ENCODE results near the gene BAD.

BAD gene

GRCh38 chr11:64229090-64229743 is 55.2 kb downstream of the BAD start:
- DNase-seq (ENCODE audit: low spot score), result no peak

GRCh38 chr11:64227405-64227956 is 57.0 kb downstream of the BAD start:
- no peak for DNase-seq (ENCODE audit: low spot score)

GRCh38 chr11:64226507-64227051 is 57.9 kb downstream of the BAD start:
- no peak for DNase-seq (ENCODE audit: low spot score)

DNA sequence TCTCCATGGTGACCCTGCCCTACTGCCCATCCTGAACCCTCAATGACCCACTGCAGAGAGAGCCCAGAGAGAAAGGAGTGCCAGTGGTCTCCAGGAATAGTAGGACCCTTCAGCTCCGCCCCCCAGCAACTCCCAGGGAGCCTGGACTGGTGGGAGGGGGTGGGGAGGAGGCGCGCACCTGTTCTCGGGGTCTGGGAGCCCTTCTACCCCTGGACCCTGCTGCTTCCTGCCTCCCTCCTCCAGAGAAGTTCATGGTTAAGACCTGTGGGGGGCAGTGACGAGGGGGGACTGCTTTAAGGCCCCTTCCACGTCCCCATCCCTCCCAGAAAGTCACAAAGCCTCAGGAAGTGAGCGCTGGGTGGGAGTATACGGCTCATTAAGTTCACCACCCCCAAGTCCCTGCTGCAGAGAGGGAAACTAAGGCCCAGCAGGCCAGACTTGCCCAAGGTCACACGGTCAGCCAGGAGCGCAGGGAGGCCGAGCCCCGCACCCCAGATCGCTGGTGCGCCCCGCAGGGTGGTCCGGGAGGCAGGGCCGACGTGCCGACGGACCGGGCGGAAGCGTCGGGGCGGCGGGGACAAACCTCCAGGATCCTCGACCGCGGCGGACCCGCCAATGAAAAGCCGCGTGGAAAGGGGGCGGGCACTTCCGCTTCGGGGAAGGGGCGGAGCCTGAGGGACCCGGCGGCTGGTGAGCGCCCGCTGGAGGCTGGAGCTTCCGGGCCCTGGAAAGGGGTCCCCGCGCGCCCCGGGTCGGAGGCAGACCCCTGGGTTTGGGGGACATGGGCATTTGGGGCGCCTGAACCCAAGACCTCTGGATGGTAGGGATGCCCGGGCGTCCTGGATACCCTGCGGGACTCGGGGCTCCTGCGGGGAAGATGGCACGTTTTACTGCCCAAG is 58.6 kb downstream of the BAD start, which contains the start of the genes NUDT22 and TRPT1:
Gene NUDT22, plus strand, starts transcription at position 667 of the 899 bp plus-strand sequence. CDS start 379 bp downstream, outside the sequence.
Gene TRPT1, minus strand, starts transcription at position 579 of the 899 bp plus-strand sequence. Its CDS starts 326 bp downstream, at position 253.
- peak; percentile 89 for DNase-seq (ENCODE audit: low spot score)

DNA sequence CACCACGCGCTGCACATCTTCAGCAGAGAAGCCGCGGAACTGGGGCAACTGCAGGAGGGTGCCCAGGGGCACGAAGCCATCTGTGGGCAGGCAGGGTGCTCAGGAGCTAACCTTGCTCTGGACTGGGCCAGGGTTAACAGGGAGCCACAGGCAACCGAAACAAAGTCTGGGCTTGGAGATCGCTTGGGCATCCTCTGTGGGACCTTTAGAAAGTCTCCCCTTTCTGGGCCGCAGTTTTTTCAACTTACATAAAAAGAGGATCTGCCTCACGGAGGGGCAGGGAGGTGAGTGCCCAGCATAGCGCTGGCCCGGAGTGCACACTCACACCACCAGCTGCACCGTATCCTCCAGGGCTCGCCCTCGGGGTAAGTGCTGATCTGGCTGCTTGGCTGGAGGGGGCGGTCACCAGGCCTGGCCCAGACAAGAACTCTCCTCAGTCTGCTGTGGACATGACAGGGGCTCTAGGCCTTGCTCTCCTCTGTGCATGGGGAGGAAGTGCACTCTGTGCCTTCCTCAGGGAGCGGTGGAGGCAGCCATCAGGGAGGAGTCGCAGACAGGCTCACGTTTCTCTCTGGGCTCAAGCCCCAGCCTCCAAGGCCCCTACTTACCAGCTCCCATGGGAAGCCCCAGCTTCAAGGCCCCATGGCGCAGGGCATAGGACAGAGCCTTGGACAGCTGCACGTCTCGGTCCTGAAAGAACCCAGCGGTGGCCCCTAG is 59.4 kb downstream of the BAD start:
- no peak for DNase-seq (ENCODE audit: low spot score)

DNA sequence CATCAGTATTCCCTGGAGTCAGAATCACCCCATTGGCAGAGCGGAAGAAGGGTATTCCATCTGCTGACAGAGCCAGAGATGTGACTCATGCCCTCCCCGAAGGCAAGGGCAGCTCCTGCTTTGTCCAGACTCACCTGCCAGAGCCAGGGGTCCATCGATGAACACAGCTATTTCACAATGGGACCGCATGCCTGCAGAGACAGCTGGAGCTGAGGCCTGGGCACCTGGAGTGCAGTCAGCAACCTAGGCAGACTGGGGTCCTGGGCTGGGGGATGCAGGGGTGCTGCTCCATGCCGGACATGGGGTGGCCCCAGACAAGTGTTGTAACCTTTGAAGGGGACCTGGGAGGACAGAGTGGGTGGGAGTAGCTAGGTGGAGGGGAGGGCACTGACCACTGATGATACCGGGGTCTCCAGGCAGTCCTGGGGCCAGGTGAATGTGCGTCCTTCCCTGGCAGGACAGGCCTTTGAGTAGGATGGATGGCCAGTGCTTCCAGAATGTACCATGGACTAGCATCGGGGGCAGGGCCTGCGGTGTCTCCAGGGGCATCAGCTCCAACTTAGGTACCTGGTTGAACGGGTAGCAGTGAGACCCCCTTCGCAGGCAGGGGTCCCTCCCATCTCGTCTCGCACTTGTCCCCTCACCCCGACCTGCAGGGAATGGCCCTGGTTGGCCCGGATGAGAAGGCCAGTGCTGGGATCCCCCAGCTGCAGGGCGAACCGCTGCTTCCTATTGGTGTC is 60.1 kb downstream of the BAD start:
- no peak for DNase-seq (ENCODE audit: low spot score)

- DNase-seq (ENCODE audit: low spot score), result no peak
Measured at GRCh38 chr11:64223001-64223651, 61.3 kb downstream of the BAD start.

DNA sequence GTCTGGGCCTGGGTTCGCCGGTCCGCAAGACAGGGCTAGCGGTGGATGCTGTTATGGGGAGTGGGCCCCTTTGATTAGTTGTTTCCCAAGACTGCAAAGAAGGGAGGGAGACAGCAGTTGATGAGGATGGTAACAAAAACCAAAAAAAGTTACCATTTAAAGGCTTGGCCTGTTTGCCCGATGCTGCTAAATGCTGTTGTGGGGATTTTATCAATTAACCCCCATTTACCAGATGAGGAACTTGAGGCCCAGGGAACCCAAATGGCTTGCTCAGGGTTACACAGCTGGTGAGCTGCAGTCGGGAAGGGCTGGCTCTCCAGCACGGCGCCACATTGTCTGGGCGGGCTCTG is 61.8 kb downstream of the BAD start:
- no peak for DNase-seq (ENCODE audit: low spot score)

DNA sequence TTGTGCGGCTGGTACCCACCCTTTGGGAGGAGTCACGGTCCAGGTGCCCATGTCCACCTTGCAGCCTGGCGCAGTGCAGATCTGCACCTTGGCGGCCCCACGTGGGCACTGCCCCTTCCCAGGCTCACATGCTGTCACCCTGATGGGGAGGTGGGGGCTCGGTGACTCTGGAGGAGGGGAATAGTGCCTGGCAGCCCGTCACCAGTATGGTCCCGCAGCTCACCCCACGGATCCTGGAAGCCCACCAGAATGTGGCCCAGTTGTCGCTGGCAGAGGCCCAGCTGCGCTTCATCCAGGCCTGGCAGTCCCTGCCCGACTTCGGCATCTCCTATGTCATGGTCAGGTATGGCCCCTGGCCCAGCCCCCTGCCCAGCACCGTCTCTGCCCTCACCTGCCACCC is 63.7 kb downstream of the BAD start:
- no peak for DNase-seq (ENCODE audit: low spot score)

DNA sequence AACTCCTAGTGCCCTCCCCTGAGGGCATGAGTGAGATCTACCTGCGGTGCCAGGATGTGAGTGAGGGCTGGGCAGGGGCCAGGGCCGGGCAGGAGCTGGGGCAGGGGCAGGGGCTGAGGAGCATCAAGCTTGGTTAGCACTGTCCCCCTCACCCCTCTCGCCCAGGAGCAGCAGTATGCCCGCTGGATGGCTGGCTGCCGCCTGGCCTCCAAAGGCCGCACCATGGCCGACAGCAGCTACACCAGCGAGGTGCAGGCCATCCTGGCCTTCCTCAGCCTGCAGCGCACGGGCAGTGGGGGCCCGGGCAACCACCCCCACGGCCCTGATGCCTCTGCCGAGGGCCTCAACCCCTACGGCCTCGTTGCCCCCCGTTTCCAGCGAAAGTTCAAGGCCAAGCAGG is 64.2 kb downstream of the BAD start:
- no peak for DNase-seq (ENCODE audit: low spot score)
